ENCODE measurements around the gene ADAMTSL1. TPM values are rescaled to one million over a fixed set of nuclear protein-coding genes. Genes with fewer than 3 reads are reported as not detected.

Gene ADAMTSL1
- total and polyA plus RNA-seq, 5 donors from 2014 or later = not detected

DNA sequence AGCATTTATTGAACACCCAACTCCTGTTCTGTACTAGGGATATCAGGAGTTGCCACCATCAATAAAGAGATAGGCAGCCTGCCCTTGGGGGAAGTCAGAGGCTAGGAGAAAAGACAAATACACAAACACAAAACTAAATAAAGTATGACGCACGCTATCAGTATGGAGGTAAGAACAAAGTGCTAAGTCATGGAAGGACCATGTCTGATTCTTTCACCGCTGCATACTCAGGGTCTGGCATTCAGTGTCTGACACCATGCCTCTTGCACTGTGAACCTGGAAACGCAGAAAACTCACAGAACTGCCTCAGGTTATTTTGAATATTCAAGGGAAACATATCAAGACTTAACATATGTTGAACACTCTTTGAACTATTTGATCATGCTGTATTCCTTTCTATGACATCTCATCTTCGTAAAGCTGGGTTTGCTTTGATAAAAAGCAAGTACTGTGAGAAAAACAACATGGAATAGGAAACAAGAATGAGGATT lies 65.3 kb downstream of the ADAMTSL1 start:
- Mint-ChIP-seq H3K4me3 (no peak overlapping the region), H3K9me3 (peaks cover 0 to 26% (median 4%) of the 10 kb centered on the region in 7 donors), H3K27me3 (peaks cover 8% of the 10 kb centered on the region), H3K4me1 (no peaks in the 10 kb centered on the region), H3K36me3 (no peaks in the 10 kb centered on the region), H3K27ac (no peak overlapping the region)
- Histone ChIP-seq H3K4me3 (ENCODE audit: low read depth, low read length) (no peak overlapping the region), H3K4me1 (ENCODE audit: control insufficient read depth, insufficient read depth, low read length, poor library complexity, severe bottlenecking) (no peaks in the 10 kb centered on the region), H3K27ac (ENCODE audit: insufficient read depth, low read length, poor library complexity, severe bottlenecking) (no peak overlapping the region), H3K36me3 (ENCODE audit: control insufficient read depth, insufficient read depth, low read length) (no peaks in the 10 kb centered on the region), H3K9me3 (ENCODE audit: control insufficient read depth in 2 of 2, low read length in 2 of 2) (peaks cover 1 to 12% of the 10 kb centered on the region in 2 experiments), H3K27me3 (ENCODE audit: control insufficient read depth, insufficient read depth, low read length) (no peaks in the 10 kb centered on the region)
- DNase-seq (no peak), ATAC-seq (ENCODE audit: low read depth in 2 of 2) (no peak)

DNA sequence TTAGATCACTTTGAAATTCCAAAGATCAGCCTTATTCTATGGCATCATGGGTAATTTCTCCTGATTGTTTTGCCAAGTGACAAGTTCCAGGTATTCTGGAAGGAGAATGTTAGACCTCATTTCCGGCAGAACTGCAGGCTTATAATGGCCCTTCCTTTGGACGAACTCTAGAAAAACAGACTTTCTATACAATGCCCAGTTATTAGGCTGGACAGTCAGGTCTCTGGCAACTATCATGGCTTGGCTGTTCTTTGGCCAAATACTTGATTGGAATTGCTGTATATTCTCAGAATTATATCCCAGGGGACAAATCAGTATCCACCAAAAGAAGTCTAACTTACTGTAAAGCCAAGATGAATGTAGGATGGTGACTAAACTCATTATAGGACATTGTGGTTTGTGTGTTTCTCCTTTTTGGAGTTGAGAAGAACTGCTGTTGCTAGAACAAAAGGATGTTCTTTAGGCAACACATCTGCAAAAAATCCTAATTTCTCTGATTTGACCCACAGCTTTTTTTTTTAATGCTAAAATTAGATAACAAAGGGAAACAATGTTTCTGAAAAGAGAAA lies 69.0 kb downstream of the ADAMTSL1 start:
- no peak overlapping the region for H3K27ac Mint-ChIP-seq
- Histone ChIP-seq H3K4me3 (ENCODE audit: low read depth, low read length) (no peak overlapping the region), H3K27ac (ENCODE audit: insufficient read depth, low read length, poor library complexity, severe bottlenecking) (no peak overlapping the region), H3K36me3 (ENCODE audit: control insufficient read depth, insufficient read depth, low read length) (no peaks in the 10 kb centered on the region), H3K9me3 (ENCODE audit: control insufficient read depth in 2 of 2, low read length in 2 of 2) (no peaks in the 10 kb centered on the region), H3K27me3 (ENCODE audit: control insufficient read depth, insufficient read depth, low read length) (no peaks in the 10 kb centered on the region), H3K4me1 (ENCODE audit: control insufficient read depth, insufficient read depth, low read length, poor library complexity, severe bottlenecking) (no peaks in the 10 kb centered on the region)
- no peaks in the 10 kb centered on the region for H3K4me1 Mint-ChIP-seq
- no peak for ATAC-seq (ENCODE audit: low read depth in 2 of 2)
- peaks cover 2% of the 10 kb centered on the region for H3K27me3 Mint-ChIP-seq
- H3K4me3 Mint-ChIP-seq = no peak overlapping the region
- H3K36me3 Mint-ChIP-seq = no peaks in the 10 kb centered on the region
- no peak for DNase-seq
- H3K9me3 Mint-ChIP-seq = peaks cover 0 to 11% (median 2%) of the 10 kb centered on the region in 7 donors

DNA sequence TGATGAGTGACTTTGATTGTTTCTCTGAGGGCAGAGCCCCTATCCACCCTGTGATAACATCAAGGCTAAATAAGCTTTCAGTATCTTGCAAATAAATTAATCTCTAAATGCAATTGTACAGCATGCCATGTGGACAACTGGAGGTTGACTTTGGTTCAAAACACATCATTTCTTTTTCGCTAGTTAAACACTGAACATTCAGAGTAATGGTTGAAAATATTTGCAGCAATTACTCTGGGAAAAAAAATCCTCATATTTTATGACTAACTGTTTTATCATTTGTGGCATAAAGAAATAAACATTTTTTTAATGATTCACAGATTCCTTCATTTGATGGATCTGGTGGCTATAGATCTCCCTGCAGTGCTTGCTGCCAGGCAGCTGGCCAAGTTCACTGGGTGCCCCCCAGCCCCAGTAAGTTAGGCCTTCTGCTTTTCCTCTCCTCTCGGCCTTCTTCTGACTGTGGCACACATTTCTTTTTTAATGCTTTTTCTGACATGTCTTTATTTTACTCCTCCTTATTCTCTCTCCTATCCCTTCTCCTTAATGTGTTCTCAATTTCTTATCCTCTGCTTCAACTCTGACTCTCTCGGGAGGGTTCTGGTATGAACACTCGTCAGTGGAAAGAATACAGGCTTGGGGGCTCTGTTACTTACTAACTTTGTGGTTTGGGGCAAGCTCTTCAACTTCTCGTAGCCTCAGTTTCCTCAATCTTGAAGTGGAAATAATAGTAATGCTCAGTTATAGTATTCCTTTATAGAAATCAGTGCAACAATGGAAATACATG lies 69.6 kb downstream of the ADAMTSL1 start:
- Mint-ChIP-seq H3K27me3 (no peaks in the 10 kb centered on the region), H3K36me3 (no peaks in the 10 kb centered on the region), H3K4me3 (no peak overlapping the region), H3K27ac (no peak overlapping the region), H3K9me3 (peaks cover 0 to 5% (median 2%) of the 10 kb centered on the region in 7 donors), H3K4me1 (no peaks in the 10 kb centered on the region)
- Histone ChIP-seq H3K36me3 (ENCODE audit: control insufficient read depth, insufficient read depth, low read length) (no peaks in the 10 kb centered on the region), H3K9me3 (ENCODE audit: control insufficient read depth in 2 of 2, low read length in 2 of 2) (no peaks in the 10 kb centered on the region), H3K4me3 (ENCODE audit: low read depth, low read length) (no peak overlapping the region), H3K4me1 (ENCODE audit: control insufficient read depth, insufficient read depth, low read length, poor library complexity, severe bottlenecking) (no peaks in the 10 kb centered on the region), H3K27ac (ENCODE audit: insufficient read depth, low read length, poor library complexity, severe bottlenecking) (no peak overlapping the region), H3K27me3 (ENCODE audit: control insufficient read depth, insufficient read depth, low read length) (no peaks in the 10 kb centered on the region)
- no peak for DNase-seq
- ATAC-seq (ENCODE audit: low read depth in 2 of 2) = no peak

DNA sequence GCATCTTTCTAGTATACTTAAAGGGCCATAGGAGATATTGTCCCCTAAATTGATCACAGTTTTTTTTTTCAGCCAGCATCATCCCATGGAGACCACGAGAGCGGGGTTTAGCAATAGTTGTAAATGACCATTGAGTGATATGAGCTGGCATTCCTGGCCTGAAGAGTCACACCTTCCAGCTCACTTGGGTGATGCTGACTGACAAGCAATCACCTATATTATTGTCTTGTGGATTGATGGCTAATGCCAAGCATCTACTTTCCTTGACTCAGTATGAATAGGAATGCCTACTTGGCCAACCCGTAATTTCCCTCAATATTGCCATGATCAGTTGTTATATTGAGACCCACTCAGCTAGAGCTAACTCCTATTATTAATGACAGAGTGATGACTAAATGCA lies 70.5 kb downstream of the ADAMTSL1 start:
- Mint-ChIP-seq H3K27me3 (no peaks in the 10 kb centered on the region), H3K9me3 (peaks cover 0 to 5% (median 2%) of the 10 kb centered on the region in 7 donors), H3K36me3 (no peaks in the 10 kb centered on the region), H3K4me1 (no peaks in the 10 kb centered on the region), H3K4me3 (no peak overlapping the region), H3K27ac (no peak overlapping the region)
- no peaks in the 10 kb centered on the region for H3K4me1 ChIP-seq (ENCODE audit: control insufficient read depth, insufficient read depth, low read length, poor library complexity, severe bottlenecking)
- no peak overlapping the region for H3K27ac ChIP-seq (ENCODE audit: insufficient read depth, low read length, poor library complexity, severe bottlenecking)
- ATAC-seq (ENCODE audit: low read depth in 2 of 2) (no peak), DNase-seq (no peak)
- H3K9me3 ChIP-seq (ENCODE audit: control insufficient read depth in 2 of 2, low read length in 2 of 2) = no peaks in the 10 kb centered on the region
- H3K27me3 ChIP-seq (ENCODE audit: control insufficient read depth, insufficient read depth, low read length) = no peaks in the 10 kb centered on the region
- no peak overlapping the region for H3K4me3 ChIP-seq (ENCODE audit: low read depth, low read length)
- no peaks in the 10 kb centered on the region for H3K36me3 ChIP-seq (ENCODE audit: control insufficient read depth, insufficient read depth, low read length)

DNA sequence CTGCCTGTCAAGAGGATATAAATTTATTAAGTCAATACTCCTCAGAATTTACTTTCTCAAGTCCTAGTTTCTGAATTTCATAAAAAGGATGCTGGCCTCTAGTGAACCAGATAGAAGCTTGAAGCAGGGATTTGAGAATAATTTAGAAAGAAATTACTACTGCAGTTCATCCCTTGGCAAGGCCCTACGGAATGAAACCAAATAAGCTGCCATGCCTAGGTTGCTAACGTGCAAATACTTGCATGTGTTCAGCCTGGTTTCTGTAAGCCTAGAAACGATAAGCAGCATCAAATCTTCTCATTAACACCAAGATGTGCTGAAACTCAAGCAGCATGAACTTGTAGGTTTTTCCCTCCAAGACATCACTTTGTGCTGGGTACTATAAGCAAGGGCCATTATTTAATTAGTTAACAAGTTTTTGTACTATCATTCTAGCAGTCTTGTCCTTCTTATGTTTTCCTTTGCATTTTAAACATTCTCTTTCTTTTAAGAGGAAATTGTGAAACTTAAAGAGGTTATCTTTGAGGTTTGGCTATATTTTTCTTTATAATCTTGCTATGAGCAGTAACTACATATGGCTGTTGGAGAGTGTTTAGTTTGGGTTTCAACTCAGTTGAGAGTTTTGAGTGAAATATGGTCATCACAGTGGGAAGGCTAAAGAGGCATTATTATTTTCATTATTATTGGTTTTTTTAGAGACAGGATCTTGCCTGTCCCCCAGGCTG lies 71.8 kb downstream of the ADAMTSL1 start:
- ATAC-seq (ENCODE audit: low read depth in 2 of 2) = no peak
- H3K36me3 Mint-ChIP-seq = no peaks in the 10 kb centered on the region
- H3K27me3 ChIP-seq (ENCODE audit: control insufficient read depth, insufficient read depth, low read length) = no peaks in the 10 kb centered on the region
- H3K36me3 ChIP-seq (ENCODE audit: control insufficient read depth, insufficient read depth, low read length) = no peaks in the 10 kb centered on the region
- H3K4me3 ChIP-seq (ENCODE audit: low read depth, low read length) = no peak overlapping the region
- H3K4me3 Mint-ChIP-seq = no peak overlapping the region
- H3K27ac ChIP-seq (ENCODE audit: insufficient read depth, low read length, poor library complexity, severe bottlenecking) = no peak overlapping the region
- H3K27ac Mint-ChIP-seq = no peak overlapping the region
- no peaks in the 10 kb centered on the region for H3K9me3 ChIP-seq (ENCODE audit: control insufficient read depth in 2 of 2, low read length in 2 of 2)
- H3K4me1 Mint-ChIP-seq = no peaks in the 10 kb centered on the region
- peaks cover 0 to 5% (median 0%) of the 10 kb centered on the region in 7 donors for H3K9me3 Mint-ChIP-seq
- H3K27me3 Mint-ChIP-seq = no peaks in the 10 kb centered on the region
- DNase-seq = no peak
- H3K4me1 ChIP-seq (ENCODE audit: control insufficient read depth, insufficient read depth, low read length, poor library complexity, severe bottlenecking) = no peaks in the 10 kb centered on the region

DNA sequence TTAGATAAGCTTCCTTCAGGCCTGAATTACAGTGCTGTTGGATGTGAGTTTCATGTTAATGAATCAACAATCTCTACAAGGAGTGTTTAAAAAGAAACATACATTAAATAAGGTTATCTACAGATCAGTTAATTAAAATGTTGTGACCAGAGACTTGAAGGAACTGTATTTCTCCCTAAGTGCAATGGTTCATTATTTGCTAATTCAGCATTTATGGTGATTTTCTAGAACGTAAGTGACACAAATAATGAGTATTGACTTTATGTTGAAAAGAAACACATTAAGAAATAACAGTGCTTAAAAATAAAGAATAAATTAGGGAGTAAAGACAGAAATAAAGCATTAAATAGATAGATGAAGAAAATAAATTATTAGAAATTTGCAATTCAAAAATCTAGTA lies 74.5 kb downstream of the ADAMTSL1 start:
- DNase-seq = no peak

DNA sequence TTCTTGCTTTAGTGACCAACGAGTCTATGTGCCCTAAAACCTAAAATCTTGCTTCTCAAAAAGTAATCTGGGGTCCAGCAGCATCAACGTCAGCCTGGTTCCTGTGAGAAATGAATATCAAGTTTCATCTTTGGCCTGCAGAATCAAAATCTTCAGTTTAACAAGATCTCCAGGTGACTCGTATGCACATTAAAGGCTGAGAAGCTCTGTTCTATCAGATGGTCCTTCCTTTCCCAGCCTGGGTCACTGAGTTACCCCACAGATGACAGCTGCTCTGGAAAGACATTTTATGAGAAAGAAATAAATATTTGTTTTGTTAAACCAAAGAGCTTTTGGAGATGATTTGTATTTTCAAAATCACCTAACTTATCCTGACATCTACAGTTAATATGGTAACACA lies 75.8 kb downstream of the ADAMTSL1 start:
- Histone ChIP-seq H3K4me1 (ENCODE audit: control insufficient read depth, insufficient read depth, low read length, poor library complexity, severe bottlenecking) (no peaks in the 10 kb centered on the region), H3K27me3 (ENCODE audit: control insufficient read depth, insufficient read depth, low read length) (no peaks in the 10 kb centered on the region), H3K9me3 (ENCODE audit: control insufficient read depth in 2 of 2, low read length in 2 of 2) (no peaks in the 10 kb centered on the region), H3K4me3 (ENCODE audit: low read depth, low read length) (no peak overlapping the region), H3K27ac (ENCODE audit: insufficient read depth, low read length, poor library complexity, severe bottlenecking) (no peak overlapping the region), H3K36me3 (ENCODE audit: control insufficient read depth, insufficient read depth, low read length) (no peaks in the 10 kb centered on the region)
- H3K9me3 Mint-ChIP-seq = peaks cover 0 to 5% (median 0%) of the 10 kb centered on the region in 7 donors
- no peaks in the 10 kb centered on the region for H3K27me3 Mint-ChIP-seq
- DNase-seq (no peak), ATAC-seq (ENCODE audit: low read depth in 2 of 2) (no peak)
- no peak overlapping the region for H3K27ac Mint-ChIP-seq
- H3K4me1 Mint-ChIP-seq = no peaks in the 10 kb centered on the region
- H3K4me3 Mint-ChIP-seq = no peak overlapping the region
- no peaks in the 10 kb centered on the region for H3K36me3 Mint-ChIP-seq

More for the DNA sequence above, 74.5 kb downstream of the ADAMTSL1 start:
- Histone ChIP-seq H3K27me3 (ENCODE audit: control insufficient read depth, insufficient read depth, low read length) (no peaks in the 10 kb centered on the region), H3K9me3 (ENCODE audit: control insufficient read depth in 2 of 2, low read length in 2 of 2) (no peaks in the 10 kb centered on the region), H3K4me1 (ENCODE audit: control insufficient read depth, insufficient read depth, low read length, poor library complexity, severe bottlenecking) (no peaks in the 10 kb centered on the region), H3K27ac (ENCODE audit: insufficient read depth, low read length, poor library complexity, severe bottlenecking) (no peak overlapping the region), H3K36me3 (ENCODE audit: control insufficient read depth, insufficient read depth, low read length) (no peaks in the 10 kb centered on the region), H3K4me3 (ENCODE audit: low read depth, low read length) (no peak overlapping the region)
- peaks cover 0 to 5% (median 0%) of the 10 kb centered on the region in 7 donors for H3K9me3 Mint-ChIP-seq
- H3K27me3 Mint-ChIP-seq = no peaks in the 10 kb centered on the region
- ATAC-seq (ENCODE audit: low read depth in 2 of 2) = no peak
- no peak overlapping the region for H3K27ac Mint-ChIP-seq
- H3K4me1 Mint-ChIP-seq = no peaks in the 10 kb centered on the region
- H3K4me3 Mint-ChIP-seq = no peak overlapping the region
- no peaks in the 10 kb centered on the region for H3K36me3 Mint-ChIP-seq
